IMR-90 (cell line): Measurements from ENCODE around the gene OGFR. TPM values are rescaled to one million over a fixed set of nuclear protein-coding genes. Genes with fewer than 3 reads are reported as not detected.

ENCODE experiments used
- ATAC-seq: fragments of 200-7000 bp; cut with Tn5 transposase; 2 replicates; pipeline ENCODE4 v1.9.1; 2020; ENCODE audit warnings: low read depth, mild to moderate bottlenecking, moderate library complexity
- BruUV-seq: library from RNA; stranded (reverse); fragments of 400-500 nt; replicated peaks from 2 replicates; lab custom pipeline; 2021; lab: Mats Ljungman, UMichigan
- CTCF ChIA-PET: fragments of 300-600 bp; formaldehyde crosslinking; extraction: SDS; loops from one replicate; lab custom pipeline; 2021; ENCODE audit warnings: antibody characterized with exemption; lab: Yijun Ruan, JAX
- POLR2A ChIA-PET: fragments of 300-600 bp; sonication (Branson Sonifier 250); formaldehyde crosslinking; loops from one replicate; lab custom pipeline; 2022; ENCODE audit warnings: antibody characterized with exemption; ENCODE audit not compliant: unreplicated experiment; lab: Charles Lee
- DNase-seq: peaks from one replicate; pipeline ENCODE4 v3.0.0; 2013
- H2AFZ ChIP-seq: replicated peaks from 2 replicates; pipeline ENCODE3; 2013; ENCODE audit warnings: low read length, mild to moderate bottlenecking; ENCODE audit not compliant: poor library complexity
- H2AK5ac ChIP-seq: 2 replicates; pipeline ENCODE4 v1.6.1; 2013; ENCODE audit warnings: low read depth, low read length, inconsistent platforms
- H2AK9ac ChIP-seq: replicated peaks from 2 replicates; pipeline ENCODE3; 2013; ENCODE audit warnings: mild to moderate bottlenecking, low read depth, low read length, moderate library complexity; ENCODE audit not compliant: poor library complexity
- H2BK120ac ChIP-seq: 2 replicates; pipeline ENCODE4 v1.6.1; 2013; ENCODE audit warnings: low read depth, low read length, inconsistent platforms
- H2BK15ac ChIP-seq: 3 replicates; pipeline ENCODE4 v1.6.1; 2013; ENCODE audit warnings: low read depth, low read length, inconsistent platforms
- H2BK20ac ChIP-seq: 2 replicates; pipeline ENCODE4 v1.6.1; 2013; ENCODE audit warnings: low read depth, mild to moderate bottlenecking, inconsistent platforms, low read length, moderate library complexity
- H2BK5ac ChIP-seq: 2 replicates; pipeline ENCODE4 v1.6.1; 2013; ENCODE audit warnings: mild to moderate bottlenecking, low read depth, low read length, inconsistent platforms; ENCODE audit not compliant: poor library complexity, severe bottlenecking
- H3K14ac ChIP-seq: replicated peaks from 2 replicates; pipeline ENCODE4 v1.6.1; 2013; ENCODE audit warnings: low read depth, low read length, inconsistent platforms
- H3K18ac ChIP-seq: 2 replicates; pipeline ENCODE4 v1.6.1; 2013; ENCODE audit warnings: low read depth, low read length, control low read depth
- H3K23ac ChIP-seq: 2 replicates; pipeline ENCODE4 v1.6.1; 2013; ENCODE audit warnings: low read depth, low read length, inconsistent platforms
- H3K27ac ChIP-seq: 2 replicates; pipeline ENCODE4 v1.5.1; 2013; ENCODE audit warnings: mild to moderate bottlenecking, control low read depth, low read length; ENCODE audit not compliant: insufficient read depth
- H3K27me3 ChIP-seq: 2 replicates; pipeline ENCODE4 v1.6.1; 2013; ENCODE audit warnings: low read length; ENCODE audit not compliant: control insufficient read depth, insufficient read depth
- H3K36me3 ChIP-seq: 2 replicates; pipeline ENCODE4 v1.6.1; 2013; ENCODE audit warnings: low read length, mixed read lengths; ENCODE audit not compliant: control insufficient read depth, insufficient read depth
- H3K4ac ChIP-seq: 2 replicates; pipeline ENCODE4 v1.6.1; 2013; ENCODE audit warnings: low read depth, low read length, inconsistent platforms
- H3K4me1 ChIP-seq: 2 replicates; pipeline ENCODE4 v1.6.1; 2013; ENCODE audit warnings: low read length, mixed read lengths; ENCODE audit not compliant: control insufficient read depth, insufficient read depth
- H3K4me2 ChIP-seq: 2 replicates; pipeline ENCODE4 v1.6.1; 2013; ENCODE audit warnings: low read depth, mild to moderate bottlenecking, control low read depth, low read length, moderate library complexity
- H3K4me3 ChIP-seq: 2 replicates; pipeline ENCODE4 v1.5.1; 2013; ENCODE audit warnings: low read depth, mild to moderate bottlenecking, control low read depth, low read length, moderate library complexity; ENCODE audit not compliant: insufficient read depth
- H3K56ac ChIP-seq: 2 replicates; pipeline ENCODE4 v1.6.1; 2013; ENCODE audit warnings: low read length, inconsistent platforms; ENCODE audit not compliant: insufficient read depth; ENCODE audit errors: extremely low read depth
- H3K79me1 ChIP-seq, 2 experiments: 2 replicates each; pipeline ENCODE4 v1.6.1; 2013; ENCODE audit warnings: low read length in 2 of 2, inconsistent platforms in 1 of 2, low read depth in 1 of 2
- H3K9ac ChIP-seq: 2 replicates; pipeline ENCODE4 v1.6.1; 2013; ENCODE audit warnings: low read depth, low read length, control low read depth
- H3K9me1 ChIP-seq: 2 replicates; pipeline ENCODE4 v1.6.1; 2013; ENCODE audit warnings: low read length, inconsistent platforms; ENCODE audit not compliant: insufficient read depth
- H3K9me3 ChIP-seq: 2 replicates; pipeline ENCODE4 v1.6.1; 2013; ENCODE audit warnings: low read length; ENCODE audit not compliant: control insufficient read depth, insufficient read depth
- H4K20me1 ChIP-seq: 2 replicates; pipeline ENCODE4 v1.6.1; 2013; ENCODE audit warnings: low read length, inconsistent platforms; ENCODE audit not compliant: insufficient read depth
- H4K5ac ChIP-seq: 2 replicates; pipeline ENCODE4 v1.6.1; 2013; ENCODE audit warnings: mild to moderate bottlenecking, low read depth, low read length, control low read depth
- H4K8ac ChIP-seq, 2 experiments: 2 replicates each; pipeline ENCODE4 v1.6.1; 2013; ENCODE audit warnings: low read depth in 2 of 2, low read length in 2 of 2, control low read depth in 1 of 2, inconsistent platforms in 1 of 2
- H4K91ac ChIP-seq: 2 replicates; pipeline ENCODE4 v1.6.1; 2013; ENCODE audit warnings: low read depth, low read length, inconsistent platforms; ENCODE audit not compliant: insufficient read depth
- BHLHE40 ChIP-seq: fragments of 150-350 bp; IDR thresholded peaks from 2 replicates; pipeline ENCODE4 v1.6.1; 2016; ENCODE audit warnings: mild to moderate bottlenecking, low read depth, low read length
- CHD1 ChIP-seq: IDR thresholded peaks from 2 replicates; pipeline ENCODE4 v1.6.1; 2012; ENCODE audit warnings: low read depth, low read length, improper control_type of control experiment
- CTCF ChIP-seq: conservative IDR thresholded peaks from 2 replicates; pipeline ENCODE4 v1.5.1; 2012; ENCODE audit warnings: mild to moderate bottlenecking, low read depth, low read length, improper control_type of control experiment
- ELK1 ChIP-seq: fragments of 150-350 bp; IDR thresholded peaks from 2 replicates; pipeline ENCODE4 v1.6.1; 2016; ENCODE audit warnings: low read depth, mild to moderate bottlenecking, low read length, moderate library complexity, borderline replicate concordance
- FOS ChIP-seq: fragments of 150-350 bp; IDR thresholded peaks from 2 replicates; pipeline ENCODE4 v1.6.1; 2016; ENCODE audit warnings: low read depth, low read length
- MAFK ChIP-seq: IDR thresholded peaks from 2 replicates; pipeline ENCODE4 v1.6.1; 2012; ENCODE audit warnings: low read depth, low read length, improper control_type of control experiment
- MAZ ChIP-seq: IDR thresholded peaks from 2 replicates; pipeline ENCODE4 v1.6.1; 2012; ENCODE audit warnings: low read depth, mild to moderate bottlenecking, low read length, improper control_type of control experiment, moderate library complexity, borderline replicate concordance
- MXI1 ChIP-seq: IDR thresholded peaks from 2 replicates; pipeline ENCODE4 v1.6.1; 2012; ENCODE audit warnings: low read depth, mild to moderate bottlenecking, low read length, moderate library complexity, borderline replicate concordance
- NFE2L2 ChIP-seq: fragments of 150-350 bp; IDR thresholded peaks from 2 replicates; pipeline ENCODE4 v1.6.1; 2016; ENCODE audit warnings: low read depth, mild to moderate bottlenecking, low read length
- RAD21 ChIP-seq: IDR thresholded peaks from 2 replicates; pipeline ENCODE4 v1.6.1; 2012; ENCODE audit warnings: low read length, improper control_type of control experiment
- RCOR1 ChIP-seq: IDR thresholded peaks from 2 replicates; pipeline ENCODE4 v1.6.1; 2012; ENCODE audit warnings: mild to moderate bottlenecking, low read length, improper control_type of control experiment; ENCODE audit not compliant: insufficient replicate concordance
- WGBS, 2 experiments: methylation state at CpG; one replicate each; pipeline versions ENCODE4 v1.1.5 to v1.1.7; 2013; ENCODE audit warnings: missing lambda C conversion rate in 2 of 2; ENCODE audit not compliant: insufficient read length in 1 of 2; ENCODE audit errors: extremely low coverage in 2 of 2; 5-methylcytosine and 5-hydroxymethylcytosine counted together
- dilution Hi-C: fragments of 300-500 bp; cut with HindIII; formaldehyde crosslinking; loops from one replicate; pipeline ENCODE4 v1.14.3; 2018; ENCODE audit warnings: low sequenced_read_pairs; ENCODE audit not compliant: unreplicated experiment
- in situ Hi-C: fragments of 300-500 bp; cut with MboI; formaldehyde crosslinking; loops from 3 replicates; pipeline ENCODE4 v1.14.3; 2019; ENCODE audit warnings: low sequenced_read_pairs, inconsistent platforms, mixed read lengths
- intact Hi-C: fragments of 100-400 bp; cut with micrococcal nuclease; formaldehyde crosslinking; loops from 2 replicates; pipeline ENCODE4 v1.10.0; 2022
- polyA plus RNA-seq, 3 experiments: library from polyadenylated mRNA; depleted of rRNA; stranded (reverse); fragments of >200 nt; gene quantifications; 2 replicates each; pipeline ENCODE4 v1.2.3, GENCODE V29; 2012; ENCODE audit warnings: low replicate concordance in 1 of 3
- total RNA-seq: library from RNA; depleted of rRNA; stranded (reverse); fragments of >200 nt; gene quantifications from 2 replicates; pipeline ENCODE4 v1.2.3, GENCODE V29; 2012

OGFR gene
- total and polyA plus RNA-seq, 2 of the 4 experiments (the other 2 are of a cell fraction): 22.4 to 30.1 TPM

GRCh38 chr20:62766716-62767115 is 37.9 kb upstream of the OGFR start:
- peaks cover 12% of the 10 kb centered on the region; the same call in 1 of the 2 replicates for H3K27me3 ChIP-seq
- dilution Hi-C loops (no loop called here), in situ Hi-C loops (no loop called here), intact Hi-C loops (no loop called here)
- H2BK5ac ChIP-seq: no peak overlapping the region
- no TSS peak for BruUV-seq
- H3K4me3 ChIP-seq: no peak overlapping the region
- no peak overlapping the region for H3K23ac ChIP-seq
- no peak overlapping the region for H3K27ac ChIP-seq
- H3K4me1 ChIP-seq: peaks cover 6% of the 10 kb centered on the region
- H2AK5ac ChIP-seq: no peak overlapping the region
- no peak overlapping the region for H3K14ac ChIP-seq
- H3K36me3 ChIP-seq: no peaks in the 10 kb centered on the region
- DNase-seq: no peak
- H2BK20ac ChIP-seq: no peak overlapping the region
- TF ChIP-seq RCOR1: no peak
- TF ChIP-seq FOS: no peak
- TF ChIP-seq CTCF: no peak
- no peak for TF ChIP-seq NFE2L2
- no peak for TF ChIP-seq MAFK
- no peak for TF ChIP-seq CHD1
- TF ChIP-seq RAD21: no peak
- TF ChIP-seq MXI1: no peak
- TF ChIP-seq MAZ: no peak
- no peak for TF ChIP-seq BHLHE40
- TF ChIP-seq ELK1: no peak
- CTCF ChIA-PET: no interaction called here
- no peaks in the 10 kb centered on the region for H3K79me1 ChIP-seq
- POLR2A ChIA-PET: no interaction called here
- H2BK120ac ChIP-seq: no peak overlapping the region
- H2AK9ac ChIP-seq: no peak overlapping the region
- no peak overlapping the region for H3K56ac ChIP-seq
- H4K20me1 ChIP-seq: no peaks in the 10 kb centered on the region
- no peaks in the 10 kb centered on the region for H3K9me3 ChIP-seq
- no peak overlapping the region for H2AFZ ChIP-seq
- no peak overlapping the region for H4K5ac ChIP-seq
- H3K9ac ChIP-seq: no peak overlapping the region
- H3K18ac ChIP-seq: no peak overlapping the region
- WGBS, 2 experiments: 74% methylated on average over 12 of the region's 16 CpGs; no CpG with 5 or more reads in 1 of the 2 experiments
- H4K8ac ChIP-seq: no peak overlapping the region
- H4K91ac ChIP-seq: no peak overlapping the region
- H3K4ac ChIP-seq: no peak overlapping the region
- ATAC-seq: no peak
- H3K9me1 ChIP-seq: peaks cover 4% of the 10 kb centered on the region
- no peak overlapping the region for H3K4me2 ChIP-seq
- H2BK15ac ChIP-seq: no peak overlapping the region
